Ecto neural progenitor cell (in vitro differentiated cells): ENCODE measurements around the gene RTN4R.
"Not testable (repeated sequence)": the region's sequence is repeated elsewhere in the genome, so short reads cannot be mapped to it uniquely, and the experiment has no call there.

Experiments used
- DNase-seq: peaks from one replicate; pipeline ENCODE4 v3.0.0-alpha.2; 2018; ENCODE audit warnings: low spot score

The RTN4R gene

GRCh38 chr22:20305894-20306645 is 38.0 kb upstream of the RTN4R start:
- no peak for DNase-seq

DNA sequence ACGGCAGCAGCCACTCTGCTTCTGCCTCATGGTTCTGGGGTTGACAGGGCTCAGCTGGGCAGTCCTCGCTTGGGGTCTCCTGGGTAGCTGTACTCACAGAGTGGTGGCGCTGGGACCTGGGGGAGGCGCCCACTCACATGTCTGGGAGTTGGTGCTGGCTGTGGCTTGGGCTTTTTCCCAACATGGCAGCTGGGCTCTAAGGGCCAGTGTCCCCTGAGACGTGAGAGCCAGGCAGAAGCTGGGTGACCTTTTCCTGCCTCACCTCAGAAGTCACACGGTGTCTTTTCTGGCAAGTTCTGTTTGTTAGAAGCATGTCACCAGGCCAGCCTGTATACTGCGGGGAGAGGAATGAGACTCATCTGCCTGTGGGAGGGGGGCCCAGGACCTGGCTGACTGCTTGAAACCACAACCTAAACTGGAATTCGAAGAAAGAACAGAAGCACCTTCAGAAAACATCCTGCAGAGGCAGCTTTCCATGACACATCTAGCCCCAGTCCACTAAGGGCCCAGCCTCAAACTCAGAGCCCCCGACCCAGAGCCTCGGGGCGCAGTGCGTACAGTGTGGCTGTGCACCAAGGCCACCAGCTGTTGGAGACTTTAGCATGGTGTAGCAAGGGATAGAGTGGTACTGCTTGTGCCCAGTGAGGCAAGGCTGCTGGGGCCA is 37.2 kb upstream of the RTN4R start:
- DNase-seq, result not testable (repeated sequence)

- no peak for DNase-seq
These were observed 36.5 kb upstream of the RTN4R start for GRCh38 chr22:20304646-20305045.

DNA sequence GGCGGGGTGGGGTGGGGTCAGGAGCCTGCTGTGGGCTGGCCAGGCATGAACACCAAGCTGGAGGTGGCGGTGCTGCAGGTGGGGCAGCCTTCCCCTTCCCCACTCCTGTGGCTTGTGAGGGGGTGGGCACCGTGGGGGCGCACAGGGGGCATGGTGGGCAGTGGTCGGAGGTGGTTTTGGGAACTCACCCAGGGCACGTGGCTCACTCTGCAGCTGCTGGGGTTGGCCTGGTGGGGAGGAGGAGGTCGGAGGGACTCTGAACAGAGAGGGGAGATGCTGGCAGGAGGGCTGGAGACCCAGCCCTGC is 35.1 kb upstream of the RTN4R start:
- not testable (repeated sequence) for DNase-seq

DNA sequence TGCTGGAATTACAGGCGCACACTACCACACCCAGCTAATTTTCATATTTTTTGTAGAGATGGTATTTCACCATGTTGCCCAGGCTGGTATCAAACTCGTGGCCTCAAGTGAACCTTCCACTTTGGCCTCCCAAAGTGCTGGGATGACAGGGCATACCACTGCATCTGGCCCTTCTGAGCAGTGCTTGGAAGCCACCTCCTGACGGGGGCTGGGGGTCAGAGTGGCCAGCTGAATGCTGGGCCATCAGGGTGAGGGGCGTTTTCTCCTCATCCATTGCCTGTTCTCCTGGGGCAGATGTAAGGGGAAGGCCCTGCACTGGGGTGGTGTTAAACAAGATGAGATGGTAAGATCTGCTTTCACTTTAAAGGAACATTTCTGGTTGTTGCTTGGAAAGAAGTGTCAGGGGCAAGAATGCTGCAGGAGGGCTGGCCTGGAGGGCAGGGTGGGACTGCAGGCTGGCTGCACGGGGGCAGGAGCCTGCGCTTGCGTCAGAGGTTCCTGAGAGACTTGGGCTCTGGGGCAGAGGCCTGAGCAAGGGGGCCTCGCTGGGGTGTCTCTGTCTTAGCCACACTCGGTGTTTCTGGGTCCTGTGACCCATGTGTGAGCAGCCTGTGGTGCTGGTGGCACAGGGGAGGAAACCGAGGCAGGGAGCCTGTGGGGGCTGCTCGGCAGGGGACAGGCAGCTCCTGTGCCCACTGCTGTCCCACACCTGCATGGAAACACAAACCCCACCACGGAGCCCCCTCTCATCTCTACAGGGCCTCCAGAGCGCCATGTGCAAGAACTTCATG is 34.5 kb upstream of the RTN4R start:
- DNase-seq, result no peak

DNA sequence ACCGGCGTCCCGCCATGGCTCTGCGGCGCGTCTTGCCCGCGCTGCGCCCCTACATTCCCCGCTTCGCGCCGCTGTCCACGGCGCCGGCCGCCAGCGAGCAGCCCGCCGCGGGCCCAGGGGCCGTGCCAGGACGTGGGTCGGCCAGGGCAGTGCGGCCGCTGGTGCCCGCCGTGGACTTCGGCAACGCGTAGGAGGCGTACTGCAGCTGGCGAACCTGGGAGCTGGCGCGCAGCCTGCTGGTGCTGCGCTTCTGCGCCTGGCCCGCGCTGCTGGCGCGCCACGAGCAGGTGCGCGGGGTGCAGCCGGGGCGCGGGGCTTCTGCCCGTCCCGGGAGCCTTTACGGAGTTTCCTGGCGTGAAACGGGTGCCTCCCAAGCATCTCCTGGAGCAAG is 31.6 kb upstream of the RTN4R start:
- DNase-seq, result no peak

GRCh38 chr22:20298803-20299745 is 31.0 kb upstream of the RTN4R start:
- DNase-seq, result peak; percentile 96

DNA sequence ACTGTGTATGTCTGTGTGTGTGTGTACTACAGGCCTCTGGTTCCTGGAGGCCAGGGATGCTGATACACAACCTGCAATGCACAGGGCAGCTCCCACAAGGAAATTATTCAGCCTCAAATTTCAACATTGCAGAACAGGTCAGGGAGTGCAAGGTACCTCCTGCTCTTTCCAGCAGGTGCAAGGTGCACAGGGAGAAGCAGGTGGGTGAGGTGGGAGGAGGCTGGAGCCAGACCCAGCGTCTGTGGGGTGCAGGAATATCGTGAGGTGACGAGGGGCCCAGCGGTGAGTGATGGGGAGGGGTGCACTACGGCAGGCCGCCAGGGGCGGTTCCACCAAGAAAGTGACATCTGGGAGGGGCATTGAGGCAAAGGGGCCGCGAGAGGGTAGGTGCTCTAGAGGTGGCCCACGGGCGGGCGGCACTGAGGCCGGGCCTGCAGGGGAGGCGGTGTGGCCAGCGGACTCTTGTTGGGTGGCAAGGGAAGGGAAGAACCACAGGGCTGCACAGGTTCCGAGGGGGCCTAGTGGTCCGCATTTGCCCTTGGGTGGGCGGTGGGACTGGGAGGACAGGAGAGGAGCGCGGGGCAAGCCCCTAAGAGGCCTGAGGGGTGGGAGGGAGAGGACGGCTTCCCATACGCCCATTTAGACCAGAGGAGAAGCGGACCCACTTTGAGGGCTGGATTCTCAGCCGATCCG is 30.1 kb upstream of the RTN4R start:
- no peak for DNase-seq

- DNase-seq, result no peak
These were observed 29.4 kb upstream of the RTN4R start for GRCh38 chr22:20297414-20298109.

- DNase-seq, result no peak
These were observed 28.5 kb upstream of the RTN4R start for GRCh38 chr22:20296598-20296997.

DNA sequence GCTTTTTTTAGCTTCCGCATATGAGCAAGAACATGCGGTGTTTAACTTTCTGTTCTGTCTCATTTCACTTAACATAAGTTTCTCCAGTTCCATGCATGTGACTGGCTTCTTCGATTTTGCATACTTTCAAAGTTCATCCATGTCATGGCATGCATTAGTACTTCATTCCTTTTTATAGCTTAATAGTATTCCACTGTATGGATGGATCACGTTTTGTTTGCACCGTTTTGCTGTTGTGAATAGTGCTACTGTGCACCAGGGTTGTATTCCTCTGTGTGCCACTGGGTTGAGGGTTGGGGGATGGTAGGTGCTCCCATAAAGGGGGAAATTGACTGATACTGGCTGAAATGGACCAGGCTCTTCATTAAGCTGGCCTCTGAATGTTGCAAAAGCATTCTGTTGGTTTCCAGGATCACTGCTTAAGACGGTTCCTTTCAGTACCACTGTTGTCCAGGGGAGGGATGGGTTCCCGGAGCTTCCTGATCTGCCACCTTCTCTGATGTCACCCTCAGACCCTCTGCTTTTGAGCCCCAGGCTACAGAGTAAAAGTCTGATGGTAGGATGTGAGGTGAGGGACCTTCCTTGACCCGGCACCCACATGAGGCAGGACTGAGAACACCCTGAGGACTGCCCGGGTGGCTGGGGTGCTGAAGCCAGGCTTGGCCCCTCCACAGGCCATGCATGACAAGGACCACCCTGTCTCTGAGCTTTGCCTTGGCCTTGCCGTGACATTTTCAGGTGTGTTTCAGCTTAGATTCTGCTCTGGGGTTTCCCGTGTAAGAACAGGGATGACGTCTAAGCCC is 27.3 kb upstream of the RTN4R start:
- no peak for DNase-seq

- no peak for DNase-seq
These were observed 24.6 kb upstream of the RTN4R start for GRCh38 chr22:20292673-20293232.

DNA sequence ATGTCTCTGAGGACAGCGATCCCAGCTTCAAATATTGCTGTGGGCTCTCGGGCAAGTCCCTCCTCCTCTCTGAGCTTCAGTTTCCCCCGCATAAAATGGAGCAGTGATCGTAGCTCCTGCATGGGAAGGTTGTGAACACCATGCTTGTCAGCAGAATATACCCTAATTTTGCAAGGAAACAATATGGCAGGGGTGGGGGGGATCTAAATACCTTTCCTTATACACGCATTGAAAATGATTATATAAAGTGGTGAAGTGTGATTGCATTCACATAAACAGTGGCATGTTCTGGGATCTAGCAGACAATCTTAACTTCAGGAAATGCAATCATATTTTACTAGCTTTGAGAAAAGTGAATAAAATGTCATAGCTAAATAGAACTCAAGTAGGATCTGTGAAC is 24.0 kb upstream of the RTN4R start:
- DNase-seq, result no peak

GRCh38 chr22:20291604-20292063 is 23.5 kb upstream of the RTN4R start:
- DNase-seq, result no peak

DNA sequence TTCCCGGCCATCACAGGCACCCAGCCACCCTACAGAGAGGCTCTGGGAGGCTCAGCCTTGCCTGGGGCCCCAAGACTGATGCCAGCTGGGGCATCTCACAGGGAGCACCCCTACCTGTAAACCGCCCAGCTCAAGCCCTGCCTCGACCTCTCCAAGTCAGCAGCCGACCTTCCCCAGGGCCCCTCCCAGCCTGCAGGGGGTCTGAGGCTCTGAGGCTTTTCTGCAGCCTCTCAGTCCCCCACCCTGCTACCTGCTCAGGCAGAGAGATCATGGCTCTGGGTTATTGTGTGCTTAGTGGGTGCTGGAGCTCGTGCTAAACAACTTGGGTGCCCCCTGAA is 23.1 kb upstream of the RTN4R start:
- no peak for DNase-seq

GRCh38 chr22:20290578-20291248 is 22.6 kb upstream of the RTN4R start:
- no peak for DNase-seq

GRCh38 chr22:20290045-20290392 is 21.9 kb upstream of the RTN4R start:
- DNase-seq, result no peak

DNA sequence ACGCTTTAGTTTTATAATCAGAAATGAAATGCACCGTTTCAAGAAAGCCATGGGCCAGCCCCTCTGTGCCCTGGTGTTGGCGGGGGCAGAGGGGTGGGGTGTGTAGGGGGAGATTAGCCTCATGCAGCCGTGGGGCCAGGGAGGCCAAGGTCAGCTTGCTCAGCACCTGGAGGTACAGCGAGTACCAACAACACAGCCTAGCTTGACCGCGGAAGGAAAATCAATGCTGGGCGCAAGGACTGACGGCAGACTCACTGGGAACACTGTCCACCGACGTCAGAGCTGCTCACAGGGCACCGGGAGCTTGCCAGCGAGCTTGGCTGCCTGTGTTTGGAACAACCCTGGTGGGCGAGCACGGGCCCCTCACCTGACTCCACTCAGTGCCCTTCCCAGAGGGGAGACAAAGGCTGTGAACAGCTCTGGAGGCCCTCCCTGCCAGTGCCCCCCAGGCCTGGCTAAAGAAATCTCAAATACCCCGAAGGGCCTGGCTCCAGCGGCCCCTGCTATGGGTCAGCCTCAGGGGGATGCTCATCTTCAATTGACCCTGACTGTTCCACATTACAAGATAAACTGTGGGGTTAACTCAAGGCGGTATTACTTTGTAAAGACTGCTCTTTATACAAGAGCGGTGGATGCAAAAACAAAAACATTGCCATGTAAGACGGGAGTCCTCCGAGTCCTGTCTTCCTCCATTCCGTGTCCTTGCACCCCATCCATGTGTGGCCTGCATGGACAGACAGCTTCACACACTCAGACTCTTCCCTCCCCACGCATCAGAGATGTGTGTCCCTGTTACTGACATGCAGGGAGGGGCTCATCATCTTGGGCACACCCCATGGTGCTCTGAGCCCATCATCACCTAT is 21.3 kb upstream of the RTN4R start:
- DNase-seq, result not testable (repeated sequence)
